Mammary epithelial cell (primary cell): ENCODE results near the gene ENPP7.

Source experiments
- CTCF ChIP-seq, 2 donors: IDR thresholded peaks in 1 of 2; conservative IDR thresholded peaks in 1 of 2; 2 replicates each; pipeline ENCODE4 v1.5.1; 2011 to 2012; ENCODE audit warnings: inconsistent platforms in 2 of 2, low read length in 2 of 2, mild to moderate bottlenecking in 2 of 2, control low read depth in 1 of 2, low read depth in 1 of 2; ENCODE audit not compliant: insufficient read depth in 1 of 2; ENCODE audit errors: extremely low read depth in 1 of 2
- EZH2 ChIP-seq: IDR thresholded peaks from 2 replicates; pipeline ENCODE4 v1.6.1; 2012; ENCODE audit warnings: low read length, inconsistent platforms, borderline replicate concordance

GRCh38 chr17:79784353-79785016 is 53.7 kb downstream of the ENPP7 start:
- TF ChIP-seq CTCF (conservative IDR thresholded peaks at IDR 0.05 in 1 of 2, IDR thresholded peaks at IDR 0.05 in 1 of 2; ENCODE audit: extremely low read depth in 1 of 2, insufficient read depth in 1 of 2, low read depth in 1 of 2, low read length in 2 of 2): no peak
- no peak for TF ChIP-seq EZH2
